HCT116 (cell line): ENCODE data around the gene A4GALT. TPM values are rescaled to one million over a fixed set of nuclear protein-coding genes. Genes with fewer than 3 reads are reported as not detected.

Experiments used
- ATAC-seq: fragments of 200-7000 bp; cut with Tn5 transposase; 2 replicates; pipeline ENCODE4 v1.9.1; 2020; ENCODE audit warnings: mild to moderate bottlenecking, moderate library complexity
- BruUV-seq: library from RNA; stranded (reverse); fragments of 400-500 nt; replicated peaks from 2 replicates; lab custom pipeline; 2021; lab: Mats Ljungman, UMichigan
- CTCF ChIA-PET: fragments of 300-600 bp; sonication (Branson Sonifier 250); formaldehyde crosslinking; loops from one replicate; lab custom pipeline; 2021; ENCODE audit warnings: antibody characterized with exemption; lab: Charles Lee
- POLR2A ChIA-PET: fragments of 300-600, 350-600 bp; sonication (Branson Sonifier 250); formaldehyde crosslinking; loops from one replicate; lab custom pipeline; 2021; ENCODE audit warnings: antibody characterized with exemption; lab: Charles Lee
- RAD21 ChIA-PET, 2 experiments: fragments of 300-600 bp; sonication (Branson Sonifier 250); formaldehyde crosslinking; loops; one replicate each; lab custom pipeline; 2023; ENCODE audit warnings: low total read pairs in 2 of 2; ENCODE audit not compliant: uncharacterized antibody in 2 of 2, unreplicated experiment in 2 of 2, low non-redundant PET in 1 of 2; lab: Charles Lee
- DNase-seq: peaks from one replicate; pipeline ENCODE4 v3.0.0-alpha.2; 2010; ENCODE audit warnings: low read depth, low spot score
- H2AFZ ChIP-seq: fragments of 200-600 bp; shearing (Covaris generic), sonication (generic); 2 replicates; pipeline ENCODE4 v1.6.1; 2017; ENCODE audit warnings: low read depth, mixed run types, mixed read lengths, antibody characterized with exemption, low read length; ENCODE audit not compliant: poor library complexity, severe bottlenecking
- H3K27ac ChIP-seq: 2 replicates; pipeline ENCODE4 v1.5.1; 2012; ENCODE audit warnings: low read depth, low read length
- H3K27me3 ChIP-seq: fragments of 200-600 bp; sonication (generic); 2 replicates; pipeline ENCODE4 v1.6.1; 2016; ENCODE audit warnings: mixed run types, low read length, mixed read lengths; ENCODE audit not compliant: insufficient read depth
- H3K36me3 ChIP-seq, 2 experiments: fragments of 200-500 bp in 1 of 2; fragments of 200-600 bp in 1 of 2; sonication (Bioruptor generic) in 1 of 2; sonication (generic) in 1 of 2; 2 replicates each; pipeline versions ENCODE4 v1.5.1 to v1.6.1; 2014 to 2016; ENCODE audit warnings: low read length in 2 of 2, inconsistent platforms in 1 of 2, mixed read lengths in 1 of 2, mixed run types in 1 of 2; ENCODE audit not compliant: insufficient read depth in 2 of 2, control insufficient read depth in 1 of 2
- H3K4me1 ChIP-seq, 2 experiments: fragments of 200-600 bp in 1 of 2; sonication (generic) in 1 of 2; 2 replicates each; pipeline versions ENCODE4 v1.5.1 to v1.6.1; 2012 to 2017; ENCODE audit warnings: low read length in 2 of 2, inconsistent platforms in 1 of 2, mild to moderate bottlenecking in 1 of 2, mixed read lengths in 1 of 2, mixed run types in 1 of 2, moderate library complexity in 1 of 2; ENCODE audit not compliant: insufficient read depth in 2 of 2, control insufficient read depth in 1 of 2
- H3K4me2 ChIP-seq: fragments of 200-600 bp; sonication (generic); 2 replicates; pipeline ENCODE4 v1.6.1; 2017; ENCODE audit warnings: mixed run types, low read length, mixed read lengths
- H3K4me3 ChIP-seq, 2 experiments: fragments of 200-600 bp in 1 of 2; sonication (generic) in 1 of 2; replicated peaks in 1 of 2; 2 replicates each; pipeline ENCODE4 v1.5.1; 2011 to 2016; ENCODE audit warnings: low read length in 2 of 2, control low read depth in 1 of 2, low read depth in 1 of 2, mild to moderate bottlenecking in 1 of 2, mixed read lengths in 1 of 2, mixed run types in 1 of 2
- H3K79me2 ChIP-seq: fragments of 200-600 bp; sonication (generic); 2 replicates; pipeline ENCODE4 v1.6.1; 2017; ENCODE audit warnings: mild to moderate bottlenecking, mixed run types, low read length, moderate library complexity, mixed read lengths; ENCODE audit not compliant: insufficient read depth
- H3K9ac ChIP-seq: fragments of 200-600 bp; sonication (generic); 2 replicates; pipeline ENCODE4 v1.6.1; 2016; ENCODE audit warnings: low read length, mixed read lengths
- H3K9me2 ChIP-seq: fragments of 200-600 bp; sonication (generic), shearing (Covaris generic); 2 replicates; pipeline ENCODE4 v1.6.1; 2017; ENCODE audit warnings: mixed run types, mild to moderate bottlenecking, moderate library complexity; ENCODE audit not compliant: insufficient read depth
- H3K9me3 ChIP-seq, 2 experiments: fragments of 200-500 bp in 1 of 2; fragments of 200-600 bp in 1 of 2; sonication (Bioruptor generic) in 1 of 2; sonication (generic) in 1 of 2; 2 replicates each; pipeline ENCODE4 v1.6.1; 2014 to 2017; ENCODE audit warnings: low read length in 2 of 2, mixed read lengths in 2 of 2, inconsistent platforms in 1 of 2, low read depth in 1 of 2, mild to moderate bottlenecking in 1 of 2, mixed run types in 1 of 2, moderate library complexity in 1 of 2; ENCODE audit not compliant: control insufficient read depth in 1 of 2, insufficient read depth in 1 of 2
- H4K20me1 ChIP-seq: fragments of 200-600 bp; sonication (generic), shearing (Covaris generic); 2 replicates; pipeline ENCODE4 v1.6.1; 2017; ENCODE audit warnings: mixed run types, mild to moderate bottlenecking, moderate library complexity; ENCODE audit not compliant: insufficient read depth
- CBX3 ChIP-seq: IDR thresholded peaks from 2 replicates; pipeline ENCODE4 v1.6.1; 2012; ENCODE audit warnings: low read depth
- CEBPB ChIP-seq: IDR thresholded peaks from 2 replicates; pipeline ENCODE4 v1.6.1; 2012; ENCODE audit warnings: low read depth
- EGR1 ChIP-seq: IDR thresholded peaks from 2 replicates; pipeline ENCODE4 v1.6.1; 2012; ENCODE audit warnings: low read depth
- ELF1 ChIP-seq: IDR thresholded peaks from 2 replicates; pipeline ENCODE4 v1.6.1; 2012; ENCODE audit warnings: low read depth, borderline replicate concordance
- EZH2 ChIP-seq: fragments of 200-600 bp; sonication (generic); IDR thresholded peaks from 2 replicates; pipeline ENCODE4 v1.6.1; 2017; ENCODE audit warnings: antibody characterized with exemption, mixed run types
- EZH2phosphoT487 ChIP-seq: fragments of 200-600 bp; IDR thresholded peaks from 2 replicates; pipeline ENCODE4 v1.6.1; 2018; ENCODE audit warnings: antibody characterized with exemption, borderline replicate concordance
- FOSL1 ChIP-seq: IDR thresholded peaks from 2 replicates; pipeline ENCODE4 v1.6.1; 2012; ENCODE audit warnings: low read depth
- JUND ChIP-seq: IDR thresholded peaks from 2 replicates; pipeline ENCODE4 v1.6.1; 2012
- POLR2A ChIP-seq: IDR thresholded peaks from 2 replicates; pipeline ENCODE4 v1.7.0; 2011; ENCODE audit warnings: borderline replicate concordance; ENCODE audit not compliant: insufficient read depth, insufficient read length; ENCODE audit errors: extremely low read depth
- POLR2AphosphoS5 ChIP-seq: IDR thresholded peaks from 2 replicates; pipeline ENCODE4 v1.6.1; 2011; ENCODE audit warnings: mild to moderate bottlenecking, low read depth, low read length, moderate library complexity
- RAD21 ChIP-seq: IDR thresholded peaks from 2 replicates; pipeline ENCODE4 v1.6.1; 2012; ENCODE audit warnings: low read depth, mild to moderate bottlenecking
- SRF ChIP-seq: IDR thresholded peaks from 2 replicates; pipeline ENCODE4 v1.6.1; 2012; ENCODE audit warnings: low read depth
- TCF7L2 ChIP-seq: IDR thresholded peaks from 2 replicates; pipeline ENCODE4 v1.7.0; 2011; ENCODE audit warnings: borderline replicate concordance, inconsistent platforms; ENCODE audit not compliant: insufficient read depth, insufficient read length; ENCODE audit errors: extremely low read depth
- YY1 ChIP-seq: IDR thresholded peaks from 2 replicates; pipeline ENCODE4 v1.6.1; 2011; ENCODE audit warnings: low read length, low read depth, moderate library complexity, mild to moderate bottlenecking; ENCODE audit not compliant: insufficient replicate concordance; ENCODE audit errors: extremely low read depth
- ZBTB33 ChIP-seq: IDR thresholded peaks from 2 replicates; pipeline ENCODE4 v1.6.1; 2011; ENCODE audit warnings: mild to moderate bottlenecking, low read length, moderate library complexity; ENCODE audit not compliant: insufficient replicate concordance; ENCODE audit errors: extremely low read depth
- ZFX ChIP-seq: fragments of 450-650 bp; IDR thresholded peaks from 2 replicates; pipeline ENCODE4 v1.6.1; 2017
- ZNF274 ChIP-seq: fragments of 200-500 bp; sonication (Bioruptor generic); IDR thresholded peaks from 2 replicates; pipeline ENCODE4 v1.6.1; 2014; ENCODE audit warnings: mild to moderate bottlenecking, low read depth, low read length, inconsistent platforms
- intact Hi-C: fragments of 100-400 bp; cut with micrococcal nuclease; formaldehyde crosslinking; loops from 2 replicates; pipeline ENCODE4 v1.10.0; 2022
- total RNA-seq: library from RNA; stranded (reverse); gene quantifications from one replicate; pipeline ENCODE4 v1.2.1, GENCODE V29; 2021; ENCODE audit not compliant: unreplicated experiment
- TF ChIP-seq, protein P1 (sequence below), 3 experiments: fragments of 200-600 bp in 1 of 3; sonication (generic) in 1 of 3; IDR thresholded peaks in 2 of 3; conservative IDR thresholded peaks in 1 of 3; 2 replicates each; pipeline ENCODE4 v1.5.1; 2012 to 2017; ENCODE audit warnings: low read depth in 2 of 3, low read length in 2 of 3, antibody characterized with exemption in 1 of 3, borderline replicate concordance in 1 of 3, control low read depth in 1 of 3, mild to moderate bottlenecking in 1 of 3, mixed read lengths in 1 of 3, mixed run types in 1 of 3, moderate library complexity in 1 of 3; ENCODE audit not compliant: insufficient read depth in 1 of 3
- TF ChIP-seq, protein P2 (sequence below): IDR thresholded peaks from 2 replicates; pipeline ENCODE4 v1.6.1; 2012

The A4GALT gene
- total RNA-seq, 1 experiment from 2014 or later = 16.0 TPM

DNA sequence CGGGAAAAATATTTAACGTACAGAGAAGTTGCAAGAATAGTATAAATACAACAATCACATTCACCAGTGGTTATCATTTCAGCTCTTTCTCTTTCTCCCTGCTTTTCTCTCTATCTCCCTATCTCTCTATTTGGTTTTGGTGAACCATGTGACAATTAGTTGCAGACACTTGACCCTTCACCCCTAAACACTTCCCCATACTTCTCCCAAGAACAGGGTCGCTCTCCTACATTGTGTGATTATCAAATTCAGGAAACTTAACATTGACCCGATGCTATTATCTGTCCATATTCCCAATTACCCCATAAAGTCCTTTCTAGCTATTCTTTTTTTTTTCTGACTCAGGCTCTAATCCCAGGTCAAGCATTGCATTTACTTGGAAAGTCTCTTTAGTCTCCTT, 66.7 kb downstream of the A4GALT start:
- H3K36me3 ChIP-seq = no peaks in the 10 kb centered on the region

GRCh38 chr22:42651134-42651533, 69.5 kb downstream of the A4GALT start:
- POLR2A ChIA-PET = interaction anchor here (2.6 kb wide), 1 partner anchor 15 kb away, joined by 17 read pairs; no protein-coding TSS in a partner anchor
- Histone ChIP-seq H3K79me2 (peaks cover 28% of the 10 kb centered on the region), H3K4me1 (peaks cover 5 to 22% of the 10 kb centered on the region in 2 experiments; a peak in 3 of 4 replicates)
- intact Hi-C loops = no loop called here
- TF ChIP-seq ELF1 = no peak
- TF ChIP-seq, protein P1, sequence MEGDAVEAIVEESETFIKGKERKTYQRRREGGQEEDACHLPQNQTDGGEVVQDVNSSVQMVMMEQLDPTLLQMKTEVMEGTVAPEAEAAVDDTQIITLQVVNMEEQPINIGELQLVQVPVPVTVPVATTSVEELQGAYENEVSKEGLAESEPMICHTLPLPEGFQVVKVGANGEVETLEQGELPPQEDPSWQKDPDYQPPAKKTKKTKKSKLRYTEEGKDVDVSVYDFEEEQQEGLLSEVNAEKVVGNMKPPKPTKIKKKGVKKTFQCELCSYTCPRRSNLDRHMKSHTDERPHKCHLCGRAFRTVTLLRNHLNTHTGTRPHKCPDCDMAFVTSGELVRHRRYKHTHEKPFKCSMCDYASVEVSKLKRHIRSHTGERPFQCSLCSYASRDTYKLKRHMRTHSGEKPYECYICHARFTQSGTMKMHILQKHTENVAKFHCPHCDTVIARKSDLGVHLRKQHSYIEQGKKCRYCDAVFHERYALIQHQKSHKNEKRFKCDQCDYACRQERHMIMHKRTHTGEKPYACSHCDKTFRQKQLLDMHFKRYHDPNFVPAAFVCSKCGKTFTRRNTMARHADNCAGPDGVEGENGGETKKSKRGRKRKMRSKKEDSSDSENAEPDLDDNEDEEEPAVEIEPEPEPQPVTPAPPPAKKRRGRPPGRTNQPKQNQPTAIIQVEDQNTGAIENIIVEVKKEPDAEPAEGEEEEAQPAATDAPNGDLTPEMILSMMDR (IDR thresholded peaks at IDR 0.05 in 2 of 3, conservative IDR thresholded peaks at IDR 0.05 in 1 of 3; ENCODE audit: borderline replicate concordance in 1 of 3, insufficient read depth in 1 of 3, low read depth in 2 of 3, low read length in 2 of 3) = no peak
- no peak for TF ChIP-seq RAD21
- no peak for TF ChIP-seq POLR2AphosphoS5
- no peak for TF ChIP-seq JUND
- no peak for TF ChIP-seq SRF
- no peak for TF ChIP-seq ZBTB33
- no peak for TF ChIP-seq EGR1
- no peak for TF ChIP-seq ZFX
- no peak for TF ChIP-seq YY1
- TF ChIP-seq EZH2 = no peak
- TF ChIP-seq, protein P2, sequence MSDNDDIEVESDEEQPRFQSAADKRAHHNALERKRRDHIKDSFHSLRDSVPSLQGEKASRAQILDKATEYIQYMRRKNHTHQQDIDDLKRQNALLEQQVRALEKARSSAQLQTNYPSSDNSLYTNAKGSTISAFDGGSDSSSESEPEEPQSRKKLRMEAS = no peak
- TF ChIP-seq POLR2A = no peak
- TF ChIP-seq FOSL1 = no peak
- no peak for TF ChIP-seq CBX3
- TF ChIP-seq, all 23 proteins: peak for 0
- H3K4me2 ChIP-seq = no peak overlapping the region
- no peak overlapping the region for H2AFZ ChIP-seq
- ATAC-seq = no peak
- H3K27ac ChIP-seq = no peak overlapping the region; the same call in 1 of the 2 replicates
- RAD21 ChIA-PET = no interaction called here
- H3K4me3 ChIP-seq = no peak overlapping the region
- H3K36me3 ChIP-seq = no peaks in the 10 kb centered on the region
- no peaks in the 10 kb centered on the region for H4K20me1 ChIP-seq
- no peak overlapping the region for H3K9ac ChIP-seq
- no TSS peak for BruUV-seq
- CTCF ChIA-PET = no interaction called here
- no peaks in the 10 kb centered on the region for H3K9me2 ChIP-seq
- no peaks in the 10 kb centered on the region for H3K27me3 ChIP-seq
- H3K9me3 ChIP-seq = no peaks in the 10 kb centered on the region
- no peak for DNase-seq

More for the DNA sequence above, 66.7 kb downstream of the A4GALT start:
- H3K4me1 ChIP-seq = peaks cover 5 to 13% of the 10 kb centered on the region in 2 experiments; a peak in 2 of 4 replicates
- no TSS peak for BruUV-seq
- RAD21 ChIA-PET = no interaction called here
- H3K27me3 ChIP-seq = no peaks in the 10 kb centered on the region
- CTCF ChIA-PET = no interaction called here
- DNase-seq (no peak), ATAC-seq (no peak)
- H4K20me1 ChIP-seq = no peaks in the 10 kb centered on the region
- H3K9me2 ChIP-seq = no peaks in the 10 kb centered on the region
- POLR2A ChIA-PET = interaction anchor here (1.6 kb wide), 1 partner anchor 38 kb away, joined by 4 read pairs; no protein-coding TSS in a partner anchor
- H3K27ac ChIP-seq = no peak overlapping the region
- no peak overlapping the region for H3K9ac ChIP-seq
- no peak overlapping the region for H3K4me2 ChIP-seq
- no peaks in the 10 kb centered on the region for H3K9me3 ChIP-seq
- no peak for TF ChIP-seq EZH2phosphoT487
- no peak for TF ChIP-seq CEBPB
- no peak for TF ChIP-seq ZNF274
- no peak for TF ChIP-seq TCF7L2
- no peak for TF ChIP-seq RAD21
- H3K79me2 ChIP-seq = no peaks in the 10 kb centered on the region
- intact Hi-C loops = no loop called here
- H3K4me3 ChIP-seq = no peak overlapping the region
- H2AFZ ChIP-seq = no peak overlapping the region
